HepG2 (cell line): Measurements from ENCODE around the gene SEC14L6.

Source experiments
- CTCF ChIP-seq: sonication (generic); formaldehyde crosslinking; IDR thresholded peaks from 2 replicates; pipeline ENCODE4 v1.5.0; 2020; ENCODE audit warnings: mild to moderate bottlenecking, missing genetic modification reagents, moderate library complexity
- MAZ ChIP-seq, 2 experiments: sonication (generic) in 1 of 2; formaldehyde crosslinking in 1 of 2; IDR thresholded peaks; 2 replicates each; pipeline versions ENCODE4 v1.5.0 to v1.6.1; 2012 to 2020; ENCODE audit warnings: low read depth in 2 of 2, mild to moderate bottlenecking in 2 of 2, borderline replicate concordance in 1 of 2, improper control_type of control experiment in 1 of 2, low read length in 1 of 2, missing genetic modification reagents in 1 of 2, moderate library complexity in 1 of 2
- MXI1 ChIP-seq: IDR thresholded peaks from 3 replicates; pipeline ENCODE4 v1.6.1; 2012; ENCODE audit warnings: low read depth, low read length, inconsistent platforms, borderline replicate concordance
- SIN3A ChIP-seq: IDR thresholded peaks from 2 replicates; pipeline ENCODE4 v1.6.1; 2011; ENCODE audit warnings: low read depth, mild to moderate bottlenecking, control low read depth, low read length, borderline replicate concordance
- SOX6 ChIP-seq, 2 experiments: fragments of 450-650 bp in 1 of 2; sonication (generic) in 1 of 2; formaldehyde crosslinking in 1 of 2; IDR thresholded peaks; 2 replicates each; pipeline versions ENCODE4 v1.4.0 to v1.6.1; 2017 to 2020; ENCODE audit warnings: antibody characterized with exemption in 1 of 2, mild to moderate bottlenecking in 1 of 2, missing genetic modification reagents in 1 of 2
- SP4 ChIP-seq: sonication (generic); formaldehyde crosslinking; IDR thresholded peaks from 2 replicates; pipeline ENCODE4 v1.8.1; 2023; ENCODE audit warnings: mild to moderate bottlenecking, missing genetic modification reagents
- TEF ChIP-seq: sonication (generic); formaldehyde crosslinking; IDR thresholded peaks from 2 replicates; pipeline ENCODE4 v1.5.0; 2020; ENCODE audit warnings: missing genetic modification reagents
- TF ChIP-seq, protein P1 (sequence below): sonication (generic); formaldehyde crosslinking; IDR thresholded peaks from 2 replicates; pipeline ENCODE4 v1.8.1; 2022; ENCODE audit warnings: mild to moderate bottlenecking, missing genetic modification reagents
- TF ChIP-seq, protein P2 (sequence below): sonication (generic); formaldehyde crosslinking; IDR thresholded peaks from 2 replicates; pipeline ENCODE4 v1.5.0; 2020; ENCODE audit warnings: missing genetic modification reagents, mild to moderate bottlenecking, borderline replicate concordance

GRCh38 chr22:30502911-30503310 is 43.6 kb downstream of the SEC14L6 start:
- TF ChIP-seq, protein P1, sequence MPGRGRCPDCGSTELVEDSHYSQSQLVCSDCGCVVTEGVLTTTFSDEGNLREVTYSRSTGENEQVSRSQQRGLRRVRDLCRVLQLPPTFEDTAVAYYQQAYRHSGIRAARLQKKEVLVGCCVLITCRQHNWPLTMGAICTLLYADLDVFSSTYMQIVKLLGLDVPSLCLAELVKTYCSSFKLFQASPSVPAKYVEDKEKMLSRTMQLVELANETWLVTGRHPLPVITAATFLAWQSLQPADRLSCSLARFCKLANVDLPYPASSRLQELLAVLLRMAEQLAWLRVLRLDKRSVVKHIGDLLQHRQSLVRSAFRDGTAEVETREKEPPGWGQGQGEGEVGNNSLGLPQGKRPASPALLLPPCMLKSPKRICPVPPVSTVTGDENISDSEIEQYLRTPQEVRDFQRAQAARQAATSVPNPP (CRISPR knock-in tag) = no peak
- TF ChIP-seq MAZ (IDR thresholded peaks at IDR 0.05; ENCODE audit: borderline replicate concordance, low read depth, low read length) (no peak), MAZ (CRISPR knock-in tag; IDR thresholded peaks at IDR 0.05; ENCODE audit: low read depth) (no peak), SP4 (no peak), SOX6 (IDR thresholded peaks at IDR 0.05) (no peak), SOX6 (CRISPR knock-in tag; IDR thresholded peaks at IDR 0.05) (no peak), MXI1 (no peak), SIN3A (no peak), TEF (CRISPR knock-in tag) (no peak), CTCF (CRISPR knock-in tag) (no peak)
- TF ChIP-seq, protein P2, sequence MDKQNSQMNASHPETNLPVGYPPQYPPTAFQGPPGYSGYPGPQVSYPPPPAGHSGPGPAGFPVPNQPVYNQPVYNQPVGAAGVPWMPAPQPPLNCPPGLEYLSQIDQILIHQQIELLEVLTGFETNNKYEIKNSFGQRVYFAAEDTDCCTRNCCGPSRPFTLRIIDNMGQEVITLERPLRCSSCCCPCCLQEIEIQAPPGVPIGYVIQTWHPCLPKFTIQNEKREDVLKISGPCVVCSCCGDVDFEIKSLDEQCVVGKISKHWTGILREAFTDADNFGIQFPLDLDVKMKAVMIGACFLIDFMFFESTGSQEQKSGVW (CRISPR knock-in tag) = no peak
